K562 (cell line): ENCODE measurements around the gene STT3B. TPM values are rescaled to one million over a fixed set of nuclear protein-coding genes. Genes with fewer than 3 reads are reported as not detected.
A peak's percentile ranks its signal among the peaks of the same experiment; 100 is the strongest.

Experiments
- ATAC-seq: fragments of 200-7000 bp; cut with Tn5 transposase; 3 replicates; pipeline ENCODE4 v1.9.1; 2020; ENCODE audit warnings: moderate library complexity
- BruUV-seq: library from RNA; stranded (reverse); fragments of 400-500 nt; replicated peaks from 2 replicates; lab custom pipeline; 2021; lab: Mats Ljungman, UMichigan
- CTCF ChIA-PET: fragments of 300-600 bp; formaldehyde crosslinking; extraction: SDS; loops from one replicate; lab custom pipeline; 2021; ENCODE audit warnings: low intra/inter-chr PET ratio; lab: Yijun Ruan, JAX
- POLR2A ChIA-PET: fragments of 300-600, 350-650 bp; sonication (Branson Sonifier 250); formaldehyde crosslinking; extraction: SDS; loops from one replicate; lab custom pipeline; 2021; ENCODE audit warnings: antibody characterized with exemption, inconsistent platforms; lab: Yijun Ruan, JAX
- DNase-seq, 4 experiments: peaks; one replicate each; pipeline versions ENCODE4 v3.0.0 to v3.0.0-alpha.2; 2011 to 2018; ENCODE audit warnings: low spot score in 3 of 4, mixed read lengths in 3 of 4; ENCODE audit errors: extremely low read depth in 1 of 4
- FAIRE-seq: peaks from 2 replicates; lab custom pipeline; 2011; peaks lifted over from hg19 to GRCh38; lab: Jason Lieb, UNC
- H2AFZ ChIP-seq: 2 replicates; pipeline ENCODE4 v1.6.0; 2011; ENCODE audit warnings: low read depth, low read length, control low read depth, inconsistent platforms
- H3K27ac ChIP-seq: fragments of 200-600 bp; 3 replicates; pipeline ENCODE4 v1.8.0; 2011; ENCODE audit warnings: low read depth, mild to moderate bottlenecking, control low read depth, inconsistent platforms, low read length, moderate library complexity, mixed read lengths; ENCODE audit errors: extremely low read depth
- H3K27me3 ChIP-seq, 2 experiments: fragments of 300-600 bp in 1 of 2; 2 replicates in 1 of 2; 3 replicates in 1 of 2; pipeline versions ENCODE4 v1.6.0 to v1.8.0; 2011; ENCODE audit warnings: inconsistent platforms in 2 of 2, low read length in 2 of 2, mild to moderate bottlenecking in 1 of 2, mixed read lengths in 1 of 2, moderate library complexity in 1 of 2; ENCODE audit not compliant: control insufficient read depth in 2 of 2, insufficient read depth in 2 of 2
- H3K36me3 ChIP-seq: fragments of 300-600 bp; 3 replicates; pipeline ENCODE4 v1.8.0; 2011; ENCODE audit warnings: mild to moderate bottlenecking, low read length, inconsistent platforms; ENCODE audit not compliant: control insufficient read depth, insufficient read depth
- H3K4me1 ChIP-seq, 2 experiments: fragments of 200-600 bp in 1 of 2; replicated peaks in 1 of 2; 2 replicates in 1 of 2; 3 replicates in 1 of 2; pipeline versions ENCODE4 v1.5.1 to v1.8.0; 2011; ENCODE audit warnings: inconsistent platforms in 2 of 2, low read length in 2 of 2, mild to moderate bottlenecking in 1 of 2, mixed read lengths in 1 of 2, moderate library complexity in 1 of 2; ENCODE audit not compliant: control insufficient read depth in 2 of 2, insufficient read depth in 2 of 2
- H3K4me2 ChIP-seq: 2 replicates; pipeline ENCODE4 v1.6.1; 2011; ENCODE audit warnings: low read length, control low read depth, inconsistent platforms, mixed read lengths; ENCODE audit not compliant: insufficient read depth
- H3K4me3 ChIP-seq: fragments of 200-600 bp; sonication (generic), shearing (Covaris generic); 2 replicates; pipeline ENCODE4 v1.5.1; 2016; ENCODE audit warnings: control low read depth, inconsistent platforms
- H3K79me2 ChIP-seq: fragments of 200-600 bp; 3 replicates; pipeline ENCODE4 v1.8.0; 2011; ENCODE audit warnings: low read length, inconsistent platforms; ENCODE audit not compliant: control insufficient read depth, insufficient read depth
- H3K9ac ChIP-seq, 2 experiments: 2 replicates each; pipeline versions ENCODE4 v1.6.0 to v1.6.1; 2011; ENCODE audit warnings: low read depth in 2 of 2, low read length in 2 of 2, control low read depth in 1 of 2, inconsistent platforms in 1 of 2, mild to moderate bottlenecking in 1 of 2, mixed read lengths in 1 of 2; ENCODE audit not compliant: insufficient read depth in 1 of 2
- H3K9me1 ChIP-seq: one replicate; pipeline ENCODE4 v1.6.0; 2011; ENCODE audit warnings: inconsistent platforms, mild to moderate bottlenecking, low read length, moderate library complexity; ENCODE audit not compliant: control insufficient read depth, insufficient read depth
- H3K9me3 ChIP-seq: replicated peaks from 2 replicates; pipeline ENCODE4 v1.5.1; 2011; ENCODE audit warnings: low read depth, low read length, inconsistent platforms; ENCODE audit not compliant: control insufficient read depth, insufficient read depth
- H4K20me1 ChIP-seq: replicated peaks from 2 replicates; pipeline ENCODE4 v1.6.1; 2011; ENCODE audit warnings: low read length, inconsistent platforms, mixed read lengths; ENCODE audit not compliant: control insufficient read depth, insufficient read depth
- HOMEZ ChIP-seq: fragments of 250-450 bp; sonication (Bioruptor Pico); IDR thresholded peaks from 2 replicates; pipeline ENCODE4 v1.4.0; 2020; ENCODE audit warnings: mild to moderate bottlenecking, moderate library complexity
- HOXB6 ChIP-seq: fragments of 250-450 bp; sonication (Bioruptor Pico); IDR thresholded peaks from 2 replicates; pipeline ENCODE4 v1.5.1; 2022; ENCODE audit warnings: mild to moderate bottlenecking, borderline replicate concordance
- KDM2B ChIP-seq: fragments of 250-450 bp; sonication (Bioruptor Pico); IDR thresholded peaks from 2 replicates; pipeline ENCODE4 v1.8.0; 2021; ENCODE audit warnings: mild to moderate bottlenecking, moderate library complexity
- MEIS2 ChIP-seq: fragments of 450-650 bp; IDR thresholded peaks from 2 replicates; pipeline ENCODE4 v1.6.1; 2014; ENCODE audit warnings: mild to moderate bottlenecking; ENCODE audit not compliant: partially characterized antibody
- NFATC3 ChIP-seq: fragments of 450-650 bp; IDR thresholded peaks from 2 replicates; pipeline ENCODE4 v1.6.1; 2017; ENCODE audit warnings: mild to moderate bottlenecking
- POLR2H ChIP-seq: IDR thresholded peaks from 2 replicates; pipeline ENCODE4 v1.6.1; 2016; ENCODE audit warnings: missing genetic modification characterization, low read depth, mild to moderate bottlenecking, control low read depth, missing compliant biosample characterization, moderate library complexity
- SPI1 ChIP-seq: IDR thresholded peaks from 2 replicates; pipeline ENCODE4 v1.6.1; 2011; ENCODE audit warnings: low read depth, low read length, control low read depth, borderline replicate concordance
- WGBS: fragments of 100-300 bp; shearing (Covaris generic); methylation state at CpG from one replicate; pipeline ENCODE4 v1.1.6; 2016; ENCODE audit warnings: low coverage, mixed read lengths; ENCODE audit not compliant: insufficient coverage; ENCODE audit errors: missing lambda C conversion rate; 5-methylcytosine and 5-hydroxymethylcytosine counted together
- in situ Hi-C: fragments of 300-500 bp; cut with MboI; formaldehyde crosslinking; loops from 4 replicates; pipeline ENCODE4 v1.15.0; 2018; ENCODE audit warnings: inconsistent platforms, mixed read lengths
- intact Hi-C: fragments of 100-400 bp; cut with micrococcal nuclease; formaldehyde crosslinking; loops from 2 replicates; pipeline ENCODE4 v1.14.2; 2022
- polyA plus RNA-seq, 8 experiments: library from polyadenylated mRNA; depleted of rRNA in 4 of 8; stranded (reverse) in 5 of 8; unstranded in 3 of 8; fragments of >200 nt; fragmentation: Nextera tagmentation in 2 of 8; fragmentation: Illumina TruSeq in 1 of 8; extraction: Ambion mirVana in 2 of 8; extraction: Trizol in 1 of 8; gene quantifications; 2 replicates each; pipeline versions ENCODE4 v1.2.1 to v1.2.3, GENCODE V29; 2011 to 2014; ENCODE audit warnings: inconsistent platforms in 1 of 8, missing spikeins in 1 of 8
- total RNA-seq, 7 experiments: library from RNA; depleted of rRNA in 6 of 7; stranded (reverse); fragments of >200 nt in 6 of 7; fragmentation: Illumina TruSeq in 2 of 7; extraction: Trizol in 2 of 7; gene quantifications; 2 replicates each; pipeline versions ENCODE4 v1.2.1 to v1.2.3, GENCODE V29; 2011 to 2021; ENCODE audit warnings: low replicate concordance in 1 of 7
- TF ChIP-seq, protein P1 (sequence below): fragments of 450-650 bp; conservative IDR thresholded peaks from 2 replicates; pipeline ENCODE4 v1.6.1; 2016; ENCODE audit warnings: missing genetic modification characterization, low read depth, mild to moderate bottlenecking, control low read depth, missing compliant biosample characterization
- TF ChIP-seq, protein P2 (sequence below): fragments of 450-650 bp; formaldehyde crosslinking; IDR thresholded peaks from 2 replicates; pipeline ENCODE4 v1.4.0; 2022; ENCODE audit warnings: missing genetic modification characterization

The STT3B gene
- total and polyA plus RNA-seq, 9 of the 15 experiments (the other 6 are each of a cell fraction or from before 2014, with no cell fraction given): 22.4 to 147 (median 100) TPM

DNA sequence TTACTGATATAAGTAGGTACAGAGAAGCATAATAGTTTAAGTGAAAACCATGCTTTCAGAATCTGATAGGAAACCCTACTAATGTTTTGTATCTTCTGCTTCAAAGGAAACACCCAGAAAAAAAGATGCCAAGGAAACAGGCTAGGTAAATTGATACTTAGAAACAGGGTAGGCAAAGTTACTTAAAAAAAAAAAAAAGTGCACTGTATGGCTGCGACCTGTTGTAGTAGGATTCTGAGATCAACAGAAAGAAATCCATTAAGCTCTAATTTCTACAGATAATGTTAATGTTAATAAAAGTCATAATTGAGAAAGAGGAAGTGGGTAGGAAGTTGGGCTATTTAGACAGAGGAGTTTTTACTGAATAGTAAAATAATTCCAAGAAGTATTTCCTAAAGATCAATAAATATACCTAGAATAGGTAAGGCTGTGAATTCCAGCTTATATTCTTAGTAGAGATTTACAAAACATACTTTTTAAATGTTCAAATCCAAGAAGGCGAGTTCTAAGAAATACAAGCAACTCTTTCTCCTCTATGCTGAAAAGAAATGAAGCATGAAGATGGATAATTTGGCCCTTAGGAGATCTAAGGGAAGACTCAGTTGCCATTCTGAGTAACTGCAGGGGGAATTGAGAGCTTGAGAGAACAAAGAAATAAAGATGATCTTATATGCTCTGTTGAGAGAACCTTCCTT is 24.1 kb upstream of the STT3B start:
- POLR2A ChIA-PET: interaction anchor here (0.7 to 1.3 kb wide), 4 partner anchors 12 to 838 kb away, joined by 4 to 6 read pairs (median 5); partner anchors contain the start of gene STT3B
- H3K9me3 ChIP-seq: no peaks in the 10 kb centered on the region

DNA sequence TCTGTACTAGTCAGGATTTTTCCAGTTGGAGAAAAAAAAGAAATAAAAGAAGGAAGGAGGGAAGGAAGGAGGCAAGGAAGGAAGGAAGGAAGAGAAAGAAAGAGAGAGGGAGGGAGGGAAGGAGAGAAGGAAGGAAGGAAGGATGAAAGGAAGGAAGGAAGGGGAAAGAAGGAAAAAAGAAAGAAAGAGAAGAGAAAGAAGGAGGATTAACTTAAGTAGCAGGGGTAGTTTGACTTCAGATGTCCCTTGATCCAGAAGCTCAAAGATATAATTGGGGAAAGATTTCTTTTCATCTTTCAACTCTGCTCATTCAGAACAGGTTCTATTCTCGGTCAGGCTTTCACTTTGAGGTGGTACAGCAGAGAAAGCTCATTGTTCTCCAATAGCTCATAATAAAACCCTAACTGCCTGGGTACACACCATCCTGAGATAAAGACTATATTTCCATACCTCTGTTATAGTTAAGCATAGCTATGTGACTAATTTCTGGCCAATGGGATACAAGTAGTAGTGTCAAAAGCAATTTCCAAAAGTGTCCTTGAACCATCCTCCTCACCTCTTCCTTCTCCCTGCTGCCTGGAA is 23.5 kb upstream of the STT3B start:
- H3K36me3 ChIP-seq: no peaks in the 10 kb centered on the region
- DNase-seq (no peak), ATAC-seq (no peak), FAIRE-seq (no peak)
- in situ Hi-C loops: no loop called here
- H2AFZ ChIP-seq: no peak overlapping the region
- POLR2A ChIA-PET: interaction anchor here (0.7 to 1.3 kb wide), 5 partner anchors 13 to 1531 kb away, joined by 3 to 6 read pairs (median 4); partner anchors contain the start of gene STT3B
- H3K9ac ChIP-seq: no peak overlapping the region
- no peaks in the 10 kb centered on the region for H3K9me3 ChIP-seq
- no peaks in the 10 kb centered on the region for H3K79me2 ChIP-seq
- H3K4me2 ChIP-seq: no peak overlapping the region
- 0% methylated on average over 1 of the region's 1 CpG for WGBS
- H3K9me1 ChIP-seq: no peaks in the 10 kb centered on the region
- H3K4me3 ChIP-seq: no peak overlapping the region
- no peaks in the 10 kb centered on the region for H4K20me1 ChIP-seq
- intact Hi-C loops: no loop called here
- no peaks in the 10 kb centered on the region; a peak in 3 of 5 replicates for H3K4me1 ChIP-seq
- CTCF ChIA-PET: no interaction called here
- no TSS peak for BruUV-seq
- H3K27me3 ChIP-seq: peaks cover 7 to 15% of the 10 kb centered on the region in 2 experiments; a peak in 4 of 5 replicates
- no peak overlapping the region for H3K27ac ChIP-seq
- TF ChIP-seq, protein P1, sequence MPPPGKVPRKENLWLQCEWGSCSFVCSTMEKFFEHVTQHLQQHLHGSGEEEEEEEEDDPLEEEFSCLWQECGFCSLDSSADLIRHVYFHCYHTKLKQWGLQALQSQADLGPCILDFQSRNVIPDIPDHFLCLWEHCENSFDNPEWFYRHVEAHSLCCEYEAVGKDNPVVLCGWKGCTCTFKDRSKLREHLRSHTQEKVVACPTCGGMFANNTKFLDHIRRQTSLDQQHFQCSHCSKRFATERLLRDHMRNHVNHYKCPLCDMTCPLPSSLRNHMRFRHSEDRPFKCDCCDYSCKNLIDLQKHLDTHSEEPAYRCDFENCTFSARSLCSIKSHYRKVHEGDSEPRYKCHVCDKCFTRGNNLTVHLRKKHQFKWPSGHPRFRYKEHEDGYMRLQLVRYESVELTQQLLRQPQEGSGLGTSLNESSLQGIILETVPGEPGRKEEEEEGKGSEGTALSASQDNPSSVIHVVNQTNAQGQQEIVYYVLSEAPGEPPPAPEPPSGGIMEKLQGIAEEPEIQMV (tag): 0 out of 2 replicates have a peak, but pooled peaks have one; percentile 21
- TF ChIP-seq POLR2H (tag) (no peak), HOXB6 (CRISPR knock-in tag) (no peak), NFATC3 (no peak), HOMEZ (no peak), KDM2B (no peak)
- TF ChIP-seq, protein P2, sequence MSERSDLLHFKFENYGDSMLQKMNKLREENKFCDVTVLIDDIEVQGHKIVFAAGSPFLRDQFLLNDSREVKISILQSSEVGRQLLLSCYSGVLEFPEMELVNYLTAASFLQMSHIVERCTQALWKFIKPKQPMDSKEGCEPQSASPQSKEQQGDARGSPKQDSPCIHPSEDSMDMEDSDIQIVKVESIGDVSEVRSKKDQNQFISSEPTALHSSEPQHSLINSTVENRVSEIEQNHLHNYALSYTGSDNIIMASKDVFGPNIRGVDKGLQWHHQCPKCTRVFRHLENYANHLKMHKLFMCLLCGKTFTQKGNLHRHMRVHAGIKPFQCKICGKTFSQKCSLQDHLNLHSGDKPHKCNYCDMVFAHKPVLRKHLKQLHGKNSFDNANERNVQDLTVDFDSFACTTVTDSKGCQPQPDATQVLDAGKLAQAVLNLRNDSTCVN (CRISPR knock-in tag): peak; percentile 69; the same call in 1 of the 2 replicates

More for the DNA sequence above, 24.1 kb upstream of the STT3B start:
- no TSS peak for BruUV-seq
- peak; percentile 59; the same call in 1 of the 2 replicates for TF ChIP-seq SPI1
- no peak for TF ChIP-seq MEIS2
- Histone ChIP-seq H4K20me1 (no peaks in the 10 kb centered on the region), H3K4me1 (no peaks in the 10 kb centered on the region; a peak in 3 of 5 replicates), H3K9ac (no peak overlapping the region), H3K4me3 (no peak overlapping the region), H3K9me1 (no peaks in the 10 kb centered on the region), H3K79me2 (no peaks in the 10 kb centered on the region), H3K36me3 (no peaks in the 10 kb centered on the region), H2AFZ (no peak overlapping the region), H3K27ac (no peak overlapping the region), H3K4me2 (no peak overlapping the region), H3K27me3 (peaks cover 7 to 15% of the 10 kb centered on the region in 2 experiments; a peak in 4 of 5 replicates)
- 4% methylated on average over 2 of the region's 2 CpGs for WGBS
- CTCF ChIA-PET: no interaction called here
- in situ Hi-C loops: no loop called here
- ATAC-seq: no peak
- intact Hi-C loops: no loop called here
- no peak for FAIRE-seq
- DNase-seq: no peak
